Heart left ventricle (tissue), 16 donors: ENCODE results near the gene TOR4A. TPM values are rescaled to one million over a fixed set of nuclear protein-coding genes. Genes with fewer than 3 reads are reported as not detected.

ENCODE experiments used
- ATAC-seq, 4 donors: fragments of 200-7000 bp; cut with Tn5 transposase; one replicate each; pipeline ENCODE4 v1.9.1; 2020 to 2022; ENCODE audit warnings: moderate library complexity in 4 of 4, mild to moderate bottlenecking in 3 of 4, moderate number of reproducible peaks in 1 of 4
- DNase-seq, 5 donors: peaks; one replicate each; pipeline ENCODE4 v3.0.0-alpha.2; 2020
- H3K27ac ChIP-seq, 12 donors: fragments of 200-600 bp; sonication (generic) in 4 of 12; one replicate each; pipeline versions ENCODE4 v1.5.0 to v1.8.0; 2016 to 2022; ENCODE audit warnings: mild to moderate bottlenecking in 2 of 12
- H3K27me3 ChIP-seq, 9 donors: fragments of 200-600 bp; sonication (generic) in 2 of 9; one replicate each; pipeline versions ENCODE4 v1.5.1 to v1.8.0; 2016 to 2022; ENCODE audit warnings: mild to moderate bottlenecking in 3 of 9
- H3K36me3 ChIP-seq, 9 donors: fragments of 200-600 bp; sonication (generic) in 2 of 9; one replicate each; pipeline versions ENCODE4 v1.5.0 to v1.8.0; 2018 to 2022; ENCODE audit warnings: mild to moderate bottlenecking in 2 of 9
- H3K4me1 ChIP-seq, 12 donors: fragments of 200-600 bp; sonication (generic) in 4 of 12; one replicate each; pipeline versions ENCODE4 v1.5.0 to v1.8.0; 2016 to 2022; ENCODE audit warnings: mild to moderate bottlenecking in 3 of 12
- H3K4me3 ChIP-seq, 12 donors: fragments of 200-600 bp; sonication (generic) in 4 of 12; one replicate each; pipeline versions ENCODE4 v1.5.0 to v1.8.0; 2017 to 2022; ENCODE audit warnings: mild to moderate bottlenecking in 9 of 12, moderate library complexity in 4 of 12
- H3K9me3 ChIP-seq, 12 donors: fragments of 200-600 bp; sonication (generic) in 4 of 12; one replicate each; pipeline versions ENCODE4 v1.5.0 to v1.8.0; 2016 to 2022; ENCODE audit warnings: mild to moderate bottlenecking in 1 of 12
- CTCF ChIP-seq, 12 donors: fragments of 200-600 bp; sonication (generic) in 4 of 12; IDR thresholded peaks; one replicate each; pipeline versions ENCODE4 v1.5.0 to v1.8.0; 2018 to 2022; ENCODE audit warnings: antibody characterized with exemption in 12 of 12, mild to moderate bottlenecking in 5 of 12
- POLR2A ChIP-seq, 2 donors: fragments of 450-650 bp; IDR thresholded peaks; one replicate each; pipeline ENCODE4 v1.6.1; 2017; ENCODE audit warnings: antibody characterized with exemption in 2 of 2, mild to moderate bottlenecking in 2 of 2, moderate library complexity in 2 of 2
- WGBS, 4 donors: extraction: QIAGEN DNeasy Blood & Tissue Kit in 2 of 4; methylation state at CpG; one replicate each; pipeline versions ENCODE4 v1.1.5 to v1.1.7; 2013 to 2018; 5-methylcytosine and 5-hydroxymethylcytosine counted together
- intact Hi-C, 10 donors: fragments of 100-400 bp; cut with DNase I; formaldehyde crosslinking; loops; one replicate each; pipeline versions ENCODE4 v1.11.1 to v1.14.2; 2022
- polyA plus RNA-seq, 2 donors: library from polyadenylated mRNA; stranded (reverse); fragments of 200-250 nt; gene quantifications; one replicate each; pipeline ENCODE4 v1.2.3, GENCODE V29; 2013
- total RNA-seq, 9 donors: library from RNA; depleted of rRNA in 2 of 9; stranded (reverse); fragments of >200 nt in 2 of 9; fragmentation: NEBNext Ultra II Directional in 3 of 9; extraction: Animal tissue kit (Norgen Biotek cat#: 25700) in 3 of 9; gene quantifications; one replicate each; pipeline versions ENCODE4 v1.1.0 to v1.2.4, GENCODE V29; 2016 to 2023
- donor health status: ischemic (EF 13 %, LVEDD 7.1; RV severe dilation, severe dysfunction).
- donor health status: healthy with polysubstance abuse.
- donor health status: DM: no; HTN: yes; CAD: no.
- donor health status: DM: no; HTN: no; CAD: no.
- donor health status: ischemic (EF 25% LVEDD 6.9; RV normal size, moderate dysfunction).
- donor health status: ischemic (EF 25% LVEDD 5.7; RV mildly dilated, moderate dysfunction).
- donor health status: healthy.
- donor health status: DM: yes; HTN: yes; CAD: no.
- donor health status: ischemic (EF 35%, LVEDD 5.7; RV mildly dilated, moderate dysfunction).
- donor health status: nonischemic (EF 11% LVEDD 7.7; RV severe dilation, severe dysfunction).
- donor health status: DM: yes; HTN: yes; CAD: no.
- donor health status: PGD.
- donor health status: ischemic (EF 29% LVEDD 5.4; RV normal size, mild dysfunction).
- donor health status: nonischemic (EF 23%, LVEDD 6.1; RV moderate dilation, normal function).

TOR4A gene
- total and polyA plus RNA-seq, 11 donors: 6.6 to 46.4 (median 16.4) TPM

DNA sequence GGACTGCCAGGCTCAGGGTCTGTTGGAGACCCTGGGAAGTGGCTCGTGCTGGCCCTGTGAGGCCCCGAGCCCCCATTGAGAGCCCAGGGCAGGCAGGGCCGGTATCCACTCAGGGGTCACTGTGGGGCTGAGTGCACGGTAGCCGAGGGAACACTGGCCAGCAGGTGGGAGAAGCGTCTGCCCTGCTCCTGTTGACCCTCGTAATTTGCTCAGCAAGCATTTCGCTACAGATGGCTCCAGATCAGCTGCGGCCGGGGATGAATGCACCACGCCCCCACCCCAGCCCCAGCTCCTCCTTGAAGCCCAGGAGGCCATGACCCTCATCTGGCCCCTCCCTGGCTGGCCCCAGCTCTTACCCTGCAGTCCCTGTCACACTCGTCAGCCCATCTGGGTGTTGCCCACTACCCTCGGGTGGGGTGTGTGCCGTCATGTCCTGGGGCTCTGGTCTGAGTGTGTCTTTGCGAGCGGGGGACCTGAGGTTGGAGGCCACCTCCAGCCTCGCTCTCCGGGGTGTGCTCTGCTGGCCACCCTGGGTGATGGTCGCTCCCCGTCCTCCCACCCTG, 30.6 kb downstream of the TOR4A start:
- no peak for TF ChIP-seq POLR2A (IDR thresholded peaks at IDR 0.05)
- TF ChIP-seq CTCF (IDR thresholded peaks at IDR 0.05): no peak
- intact Hi-C loops: no loop called here
- DNase-seq (peak in 1 of 5 donors; percentile 8), ATAC-seq (no peak)
- H3K27me3 ChIP-seq: peaks cover 0 to 26% (median 0%) of the 10 kb centered on the region in 9 donors
- no peak overlapping the region for H3K27ac ChIP-seq
- no peaks in the 10 kb centered on the region for H3K9me3 ChIP-seq
- WGBS, 4 donors: 69 to 73% (median 71%) methylated on average over 17 to 20 of the region's 20 CpGs
- H3K4me1 ChIP-seq: peaks cover 12 to 52% (median 38%) of the 10 kb centered on the region in 12 donors
- no peaks in the 10 kb centered on the region for H3K36me3 ChIP-seq
- H3K4me3 ChIP-seq: no peak overlapping the region

DNA sequence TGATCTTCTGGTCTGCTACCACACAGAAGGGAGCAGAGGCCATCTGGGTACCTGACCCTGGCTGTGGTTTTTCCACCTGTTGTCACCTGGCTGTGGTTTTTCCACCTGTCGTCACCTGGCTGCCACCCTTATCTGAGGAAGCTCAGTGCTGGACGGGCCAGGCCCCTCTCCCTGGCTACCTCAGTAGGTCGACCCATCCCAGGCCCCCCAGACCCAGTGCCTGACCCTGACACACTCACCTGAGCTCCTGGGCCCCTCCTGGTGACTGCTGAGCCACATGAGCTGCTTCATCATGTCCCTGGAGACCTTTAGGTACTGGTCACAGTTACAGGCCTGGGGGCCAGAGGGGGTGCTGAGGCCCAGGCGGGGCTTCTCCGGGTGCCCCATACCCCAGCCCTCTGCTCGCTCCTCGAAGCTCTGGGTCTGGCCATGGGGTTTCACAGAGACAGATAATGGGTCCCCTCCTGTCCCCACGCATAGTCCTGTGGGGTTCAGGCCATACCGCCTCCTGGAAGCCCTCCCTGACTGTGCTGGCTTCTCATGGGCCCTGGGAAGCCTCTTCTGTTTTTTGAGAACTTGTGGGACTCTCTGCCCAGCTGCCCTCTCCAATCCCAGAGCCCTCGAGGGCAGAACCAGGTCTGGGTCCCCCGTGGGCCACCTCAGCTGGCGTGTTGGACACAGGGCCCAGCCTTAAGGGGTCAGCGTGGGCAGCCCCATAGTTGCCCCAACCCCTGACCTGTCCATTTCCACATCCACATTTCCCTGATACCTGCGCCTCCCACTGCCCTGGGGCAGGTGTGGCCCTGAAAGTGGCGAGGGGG, 32.1 kb downstream of the TOR4A start:
- Histone ChIP-seq H3K36me3 (no peaks in the 10 kb centered on the region), H3K27ac (no peak overlapping the region), H3K9me3 (no peaks in the 10 kb centered on the region), H3K27me3 (peaks cover 0 to 23% (median 0%) of the 10 kb centered on the region in 9 donors), H3K4me3 (no peak overlapping the region), H3K4me1 (peaks cover 12 to 47% (median 29%) of the 10 kb centered on the region in 12 donors)
- DNase-seq: no peak
- intact Hi-C loops: no loop called here
- WGBS, 4 donors: 87 to 91% (median 90%) methylated on average over 10 to 15 of the region's 15 CpGs
- no peak for TF ChIP-seq POLR2A (IDR thresholded peaks at IDR 0.05)
- TF ChIP-seq CTCF (IDR thresholded peaks at IDR 0.05): no peak
- no peak for ATAC-seq

- no peaks in the 10 kb centered on the region for H3K36me3 ChIP-seq
- H3K27ac ChIP-seq: peak overlapping the region in 2 of 12 donors; percentile 17 to 40
- ATAC-seq (no peak), DNase-seq (peak in 1 of 5 donors; percentile 58)
- H3K9me3 ChIP-seq: no peaks in the 10 kb centered on the region
- no peak for TF ChIP-seq CTCF (IDR thresholded peaks at IDR 0.05)
- TF ChIP-seq POLR2A (IDR thresholded peaks at IDR 0.05): no peak
- H3K4me3 ChIP-seq: no peak overlapping the region
- H3K4me1 ChIP-seq: peaks cover 12 to 47% (median 28%) of the 10 kb centered on the region in 12 donors
- peaks cover 0 to 23% (median 3%) of the 10 kb centered on the region in 9 donors for H3K27me3 ChIP-seq
- intact Hi-C loops: no loop called here
- WGBS, 4 donors: 83 to 88% (median 85%) methylated on average over 15 to 20 of the region's 20 CpGs
These were observed 32.9 kb downstream of the TOR4A start for GRCh38 chr9:137310189-137311052.
